PFSK-1 (cell line): ENCODE results near the gene EFCC1.

Experiments
- FOXP2 ChIP-seq: optimal IDR thresholded peaks from 2 replicates; pipeline ENCODE3; 2011; ENCODE audit warnings: borderline replicate concordance, control low read depth, inconsistent platforms; ENCODE audit not compliant: insufficient read depth; ENCODE audit errors: extremely low read length, extremely low read depth
- POLR2AphosphoS5 ChIP-seq: IDR thresholded peaks from 2 replicates; pipeline ENCODE4 v1.6.1; 2012; ENCODE audit warnings: low read depth, mild to moderate bottlenecking, control low read depth, low read length, moderate library complexity
- REST ChIP-seq, 2 experiments: IDR thresholded peaks; 2 replicates each; pipeline versions ENCODE4 v1.6.1 to v1.8.0; 2011 to 2012; ENCODE audit warnings: low read depth in 2 of 2, low read length in 2 of 2, control low read depth in 1 of 2, inconsistent platforms in 1 of 2, mild to moderate bottlenecking in 1 of 2, moderate library complexity in 1 of 2; ENCODE audit not compliant: insufficient read depth in 1 of 2
- SIN3A ChIP-seq: IDR thresholded peaks from 2 replicates; pipeline ENCODE4 v1.6.1; 2012; ENCODE audit warnings: mild to moderate bottlenecking, low read length, moderate library complexity, borderline replicate concordance; ENCODE audit not compliant: insufficient read depth
- TAF1 ChIP-seq: IDR thresholded peaks from 2 replicates; pipeline ENCODE4 v1.6.1; 2012; ENCODE audit warnings: low read length, control low read depth, borderline replicate concordance; ENCODE audit not compliant: insufficient read depth

The EFCC1 gene

GRCh38 chr3:129051871-129052340 lies 50.8 kb downstream of the EFCC1 start:
- TF ChIP-seq FOXP2 (no peak), TAF1 (no peak), POLR2AphosphoS5 (no peak), REST (IDR thresholded peaks at IDR 0.05; ENCODE audit: insufficient read depth in 1 of 2, low read depth in 2 of 2, low read length in 2 of 2) (no peak), SIN3A (no peak)

- TF ChIP-seq TAF1 = no peak
These were observed 51.6 kb downstream of the EFCC1 start for GRCh38 chr3:129052675-129053074.

GRCh38 chr3:129054605-129055104 lies 53.6 kb downstream of the EFCC1 start:
- TF ChIP-seq REST (IDR thresholded peaks at IDR 0.05; ENCODE audit: insufficient read depth in 1 of 2, low read depth in 2 of 2, low read length in 2 of 2) (no peak), SIN3A (no peak), TAF1 (no peak), POLR2AphosphoS5 (no peak), FOXP2 (no peak)

- TF ChIP-seq FOXP2 (no peak), SIN3A (no peak), POLR2AphosphoS5 (no peak), TAF1 (no peak), REST (IDR thresholded peaks at IDR 0.05; ENCODE audit: insufficient read depth in 1 of 2, low read depth in 2 of 2, low read length in 2 of 2) (no peak)
These were observed 55.5 kb downstream of the EFCC1 start for GRCh38 chr3:129056451-129057173.

GRCh38 chr3:129057249-129057648 lies 56.1 kb downstream of the EFCC1 start:
- TF ChIP-seq REST (IDR thresholded peaks at IDR 0.05; ENCODE audit: insufficient read depth in 1 of 2, low read depth in 2 of 2, low read length in 2 of 2) = no peak
- no peak for TF ChIP-seq SIN3A
